ENCODE data around the gene FHIT. TPM values are rescaled to one million over a fixed set of nuclear protein-coding genes. Genes with fewer than 3 reads are reported as not detected.
A peak's percentile ranks its signal among the peaks of the same experiment; 100 is the strongest.

Gene FHIT
- total and polyA plus RNA-seq, 10 of the 15 experiments (the other 5 are each of a cell fraction or from before 2014, with no cell fraction given): 4.2 to 14.9 (median 9.4) TPM

- peak; percentile 57 for TF ChIP-seq IKZF1 (conservative IDR thresholded peaks at IDR 0.05)
- no peak for TF ChIP-seq TCF3 (IDR thresholded peaks at IDR 0.05; ENCODE audit: borderline replicate concordance, insufficient read depth, low read depth, low read length)
- TF ChIP-seq ZNF622 (IDR thresholded peaks at IDR 0.05): no peak
- TF ChIP-seq MXI1 (IDR thresholded peaks at IDR 0.05; ENCODE audit: low read depth, low read length): no peak
- TF ChIP-seq HSF1 (IDR thresholded peaks at IDR 0.05; ENCODE audit: low read depth, low read length): no peak
- TF ChIP-seq CEBPB (IDR thresholded peaks at IDR 0.05; ENCODE audit: borderline replicate concordance in 1 of 2, low read depth in 2 of 2, low read length in 2 of 2): no peak
- TF ChIP-seq SMC3 (IDR thresholded peaks at IDR 0.05; ENCODE audit: borderline replicate concordance, low read length): no peak
- TF ChIP-seq ZNF24 (IDR thresholded peaks at IDR 0.05): no peak
- peak; percentile 74 to 79; a peak in 2 of 4 replicates for TF ChIP-seq EP300 (IDR thresholded peaks at IDR 0.05; ENCODE audit: borderline replicate concordance in 1 of 2, control insufficient read depth in 1 of 2, low read depth in 2 of 2, low read length in 2 of 2)
- TF ChIP-seq, protein P1, sequence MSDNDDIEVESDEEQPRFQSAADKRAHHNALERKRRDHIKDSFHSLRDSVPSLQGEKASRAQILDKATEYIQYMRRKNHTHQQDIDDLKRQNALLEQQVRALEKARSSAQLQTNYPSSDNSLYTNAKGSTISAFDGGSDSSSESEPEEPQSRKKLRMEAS (IDR thresholded peaks at IDR 0.05; ENCODE audit: low read depth, low read length): no peak
- no peak for TF ChIP-seq SMARCA5 (IDR thresholded peaks at IDR 0.05)
- no peak for TF ChIP-seq CREB1 (IDR thresholded peaks at IDR 0.05; ENCODE audit: low read depth)
- TF ChIP-seq SP1 (IDR thresholded peaks at IDR 0.05; ENCODE audit: low read depth, low read length): no peak
- TF ChIP-seq HDAC6 (IDR thresholded peaks at IDR 0.05; ENCODE audit: unreplicated experiment): no peak
- TF ChIP-seq MEF2B (IDR thresholded peaks at IDR 0.05; ENCODE audit: partially characterized antibody, poor library complexity, severe bottlenecking): peak; percentile 92
- TF ChIP-seq STAT1 (conservative IDR thresholded peaks at IDR 0.05): no peak
- TF ChIP-seq GATAD2B (conservative IDR thresholded peaks at IDR 0.05; ENCODE audit: low read depth): peak; percentile 37; the same call in 1 of the 2 replicates
- TF ChIP-seq YBX1 (IDR thresholded peaks at IDR 0.05): no peak
- TF ChIP-seq SUZ12 (IDR thresholded peaks at IDR 0.05; ENCODE audit: unreplicated experiment): no peak
- no peak for TF ChIP-seq FOS (IDR thresholded peaks at IDR 0.05; ENCODE audit: borderline replicate concordance, extremely low read depth, insufficient read length)
- no peak for TF ChIP-seq SIX5 (IDR thresholded peaks at IDR 0.05; ENCODE audit: low read depth, low read length, severe bottlenecking)
- no peak for TF ChIP-seq ASH2L (IDR thresholded peaks at IDR 0.05; ENCODE audit: borderline replicate concordance, low read depth)
- no peak for TF ChIP-seq ETV6 (conservative IDR thresholded peaks at IDR 0.05 in 1 of 2, IDR thresholded peaks at IDR 0.05 in 1 of 2; ENCODE audit: borderline replicate concordance in 1 of 2, low read depth in 1 of 2)
- no peak for TF ChIP-seq RCOR1 (conservative IDR thresholded peaks at IDR 0.05; ENCODE audit: low read depth, low read length)
- no peak for TF ChIP-seq SREBF1 (IDR thresholded peaks at IDR 0.05; ENCODE audit: low read length)
- TF ChIP-seq SREBF2 (IDR thresholded peaks at IDR 0.05; ENCODE audit: low read length): no peak
- peak; percentile 64 for TF ChIP-seq SKIL (IDR thresholded peaks at IDR 0.05; ENCODE audit: low read depth, poor library complexity, severe bottlenecking)
- no peak for TF ChIP-seq FOXK2 (IDR thresholded peaks at IDR 0.05)
Observed at GRCh38 chr3:60528651-60529050, 722.6 kb downstream of the FHIT start (continued).
